CD4-positive, alpha-beta T cell treated with Interleukin-6 at 100 ng/mL for 8 hours (primary cell): Measurements from ENCODE around the gene LRRC73.
"Not testable (repeated sequence)": the region's sequence is repeated elsewhere in the genome, so short reads cannot be mapped to it uniquely, and the experiment has no call there.

Experiments
- DNase-seq: peaks from one replicate; pipeline ENCODE4 v3.0.0-alpha.2; 2020; ENCODE audit warnings: mixed read lengths, low spot score

LRRC73 gene

GRCh38 chr6:43461936-43462335, 48.2 kb downstream of the LRRC73 start:
- DNase-seq, result no peak

GRCh38 chr6:43460032-43460431, 50.1 kb downstream of the LRRC73 start:
- no peak for DNase-seq

- no peak for DNase-seq
Measured at GRCh38 chr6:43459535-43459934, 50.6 kb downstream of the LRRC73 start.

- DNase-seq, result not testable (repeated sequence)
Measured at GRCh38 chr6:43458154-43458553, 52.0 kb downstream of the LRRC73 start.

GRCh38 chr6:43457643-43458042, 52.5 kb downstream of the LRRC73 start:
- DNase-seq, result no peak
